Measurements from ENCODE around the gene ACOT7. TPM values are rescaled to one million over a fixed set of nuclear protein-coding genes. Genes with fewer than 3 reads are reported as not detected.
A peak's percentile ranks its signal among the peaks of the same experiment; 100 is the strongest.

ACOT7 gene
- total RNA-seq, 1 experiment from 2014 or later, result 120 TPM

DNA sequence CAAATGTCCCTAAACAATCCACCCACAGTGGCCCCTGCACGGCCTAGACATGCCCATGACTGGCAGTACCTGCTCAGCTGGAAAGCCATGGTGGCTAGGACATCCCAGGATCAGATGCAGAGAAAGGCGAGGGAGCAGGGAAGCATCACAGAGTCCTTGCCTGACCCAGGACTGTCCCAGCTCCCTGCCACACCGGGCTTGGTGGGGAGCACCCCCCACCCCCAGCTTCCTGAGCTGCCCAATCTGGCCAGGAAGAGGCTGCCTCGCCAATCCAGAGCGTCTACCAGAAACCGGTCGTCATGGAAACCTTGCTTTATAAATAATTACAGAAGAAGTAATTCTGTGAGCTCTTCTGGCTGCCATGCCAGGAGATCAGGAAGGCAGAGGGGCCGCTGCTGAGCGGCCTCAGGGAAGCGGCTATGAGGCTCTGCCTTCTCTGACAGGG lies 34.8 kb downstream of the ACOT7 start:
- intact Hi-C loops (cut with micrococcal nuclease; ENCODE audit: unreplicated experiment), result no loop called here
- peak overlapping the region; percentile 88 for H3K27ac ChIP-seq (ENCODE audit: low read length)
- H3K27me3 ChIP-seq (ENCODE audit: control insufficient read depth, insufficient read depth, low read length), result no peaks in the 10 kb centered on the region
- TF ChIP-seq SIN3A (IDR thresholded peaks at IDR 0.05; ENCODE audit: borderline replicate concordance, insufficient read depth, low read depth, low read length) (no peak), REST (IDR thresholded peaks at IDR 0.05; ENCODE audit: insufficient read depth in 1 of 2, low read depth in 2 of 2, low read length in 1 of 2) (no peak), TCF7L2 (IDR thresholded peaks at IDR 0.05; ENCODE audit: low read depth, low read length) (no peak), POLR2AphosphoS5 (IDR thresholded peaks at IDR 0.05; ENCODE audit: low read depth, low read length) (no peak)
- TF ChIP-seq, protein P1, sequence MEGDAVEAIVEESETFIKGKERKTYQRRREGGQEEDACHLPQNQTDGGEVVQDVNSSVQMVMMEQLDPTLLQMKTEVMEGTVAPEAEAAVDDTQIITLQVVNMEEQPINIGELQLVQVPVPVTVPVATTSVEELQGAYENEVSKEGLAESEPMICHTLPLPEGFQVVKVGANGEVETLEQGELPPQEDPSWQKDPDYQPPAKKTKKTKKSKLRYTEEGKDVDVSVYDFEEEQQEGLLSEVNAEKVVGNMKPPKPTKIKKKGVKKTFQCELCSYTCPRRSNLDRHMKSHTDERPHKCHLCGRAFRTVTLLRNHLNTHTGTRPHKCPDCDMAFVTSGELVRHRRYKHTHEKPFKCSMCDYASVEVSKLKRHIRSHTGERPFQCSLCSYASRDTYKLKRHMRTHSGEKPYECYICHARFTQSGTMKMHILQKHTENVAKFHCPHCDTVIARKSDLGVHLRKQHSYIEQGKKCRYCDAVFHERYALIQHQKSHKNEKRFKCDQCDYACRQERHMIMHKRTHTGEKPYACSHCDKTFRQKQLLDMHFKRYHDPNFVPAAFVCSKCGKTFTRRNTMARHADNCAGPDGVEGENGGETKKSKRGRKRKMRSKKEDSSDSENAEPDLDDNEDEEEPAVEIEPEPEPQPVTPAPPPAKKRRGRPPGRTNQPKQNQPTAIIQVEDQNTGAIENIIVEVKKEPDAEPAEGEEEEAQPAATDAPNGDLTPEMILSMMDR (IDR thresholded peaks at IDR 0.05), result no peak
- DNase-seq (ENCODE audit: low read depth, low spot score) (no peak), ATAC-seq (peak; percentile 23)
- peaks cover 67% of the 10 kb centered on the region for H3K4me1 ChIP-seq (ENCODE audit: control insufficient read depth, insufficient read depth, low read length)
- ChIA-PET POLR2A (no interaction called here), CTCF (interaction anchor here (0.6 to 2.2 kb wide), 3 partner anchors 79 to 321 kb away, joined by 3 to 7 read pairs (median 3); no protein-coding TSS in a partner anchor)
- in situ Hi-C loops (cut with HindIII; ENCODE audit: low pct_unique_long_range_greater_than_20kb, low sequenced_read_pairs), result no loop called here
- H3K36me3 ChIP-seq (ENCODE audit: control insufficient read depth, insufficient read depth, low read length), result no peaks in the 10 kb centered on the region
- no peaks in the 10 kb centered on the region for H3K9me3 ChIP-seq (ENCODE audit: control insufficient read depth, insufficient read depth, low read depth, low read length)
- BruUV-seq (replicated peaks), result no TSS peak
- H3K4me3 ChIP-seq (ENCODE audit: low read depth in 2 of 2, low read length in 2 of 2), result no peak overlapping the region

- ATAC-seq, result peak; percentile 18; the same call in 1 of the 2 replicates
- ChIA-PET POLR2A (interaction anchor here (0.5 kb wide), 1 partner anchor 35 kb away, joined by 8 read pairs; the partner anchor contains the start of gene ACOT7), CTCF (interaction anchor here (0.7 to 2.2 kb wide), 3 partner anchors 10 to 110 kb away, joined by 3 to 7 read pairs (median 4); no protein-coding TSS in a partner anchor)
- intact Hi-C loops (cut with micrococcal nuclease; ENCODE audit: unreplicated experiment) (no loop called here), in situ Hi-C loops (cut with HindIII; ENCODE audit: low pct_unique_long_range_greater_than_20kb, low sequenced_read_pairs) (no loop called here)
- peaks cover 64% of the 10 kb centered on the region for H3K4me1 ChIP-seq (ENCODE audit: control insufficient read depth, insufficient read depth, low read length)
- no peak for DNase-seq (ENCODE audit: low read depth, low spot score)
- TF ChIP-seq REST (IDR thresholded peaks at IDR 0.05; ENCODE audit: insufficient read depth in 1 of 2, low read depth in 2 of 2, low read length in 1 of 2), result no peak
- no peak for TF ChIP-seq SIN3A (IDR thresholded peaks at IDR 0.05; ENCODE audit: borderline replicate concordance, insufficient read depth, low read depth, low read length)
- no peak for TF ChIP-seq POLR2AphosphoS5 (IDR thresholded peaks at IDR 0.05; ENCODE audit: low read depth, low read length)
- TF ChIP-seq TCF7L2 (IDR thresholded peaks at IDR 0.05; ENCODE audit: low read depth, low read length), result no peak
- TF ChIP-seq, protein P1 (IDR thresholded peaks at IDR 0.05), result no peak
- BruUV-seq (replicated peaks), result no TSS peak
- peak overlapping the region; percentile 88 for H3K27ac ChIP-seq (ENCODE audit: low read length)
- no peaks in the 10 kb centered on the region for H3K27me3 ChIP-seq (ENCODE audit: control insufficient read depth, insufficient read depth, low read length)
- H3K4me3 ChIP-seq (ENCODE audit: low read depth in 2 of 2, low read length in 2 of 2), result no peak overlapping the region
- H3K9me3 ChIP-seq (ENCODE audit: control insufficient read depth, insufficient read depth, low read depth, low read length), result no peaks in the 10 kb centered on the region
- no peaks in the 10 kb centered on the region for H3K36me3 ChIP-seq (ENCODE audit: control insufficient read depth, insufficient read depth, low read length)
Measured at GRCh38 chr1:6358144-6358624, 35.4 kb downstream of the ACOT7 start.

Measured in Panc1 (cell line).